H1 (cell line): ENCODE measurements around the gene PLAC1. TPM values are rescaled to one million over a fixed set of nuclear protein-coding genes. Genes with fewer than 3 reads are reported as not detected.

Experiments
- polyA plus RNA-seq, 7 experiments: library from polyadenylated mRNA; depleted of rRNA in 3 of 7; stranded (reverse) in 5 of 7; unstranded in 2 of 7; fragments of >200 nt in 5 of 7; fragments of 200-250 nt in 2 of 7; gene quantifications; 1 replicate in 5 of 7; 2 replicates in 1 of 7; 4 replicates in 1 of 7; pipeline versions ENCODE4 v1.2.1 to v1.2.3, GENCODE V29; 2011 to 2013; ENCODE audit warnings: missing spikeins in 2 of 7, mixed read lengths in 2 of 7
- total RNA-seq: library from RNA; stranded (reverse); fragmentation: NEBNext Ultra II Directional; extraction: Animal tissue kit (Norgen Biotek cat#: 25700); gene quantifications from 2 replicates; pipeline ENCODE4 v1.2.1, GENCODE V29; 2021
- TF ChIP-seq, protein P1 (sequence below): fragments of 300-600 bp; sonication (generic); IDR thresholded peaks from 2 replicates; pipeline ENCODE4 v1.7.1; 2012; ENCODE audit warnings: low read length, moderate library complexity, mild to moderate bottlenecking, inconsistent platforms; ENCODE audit not compliant: insufficient replicate concordance

Gene PLAC1
- total and polyA plus RNA-seq, 2 of the 8 experiments (the other 6 are each of a cell fraction or from before 2014, with no cell fraction given), result 1.8 TPM; not detected in 1

DNA sequence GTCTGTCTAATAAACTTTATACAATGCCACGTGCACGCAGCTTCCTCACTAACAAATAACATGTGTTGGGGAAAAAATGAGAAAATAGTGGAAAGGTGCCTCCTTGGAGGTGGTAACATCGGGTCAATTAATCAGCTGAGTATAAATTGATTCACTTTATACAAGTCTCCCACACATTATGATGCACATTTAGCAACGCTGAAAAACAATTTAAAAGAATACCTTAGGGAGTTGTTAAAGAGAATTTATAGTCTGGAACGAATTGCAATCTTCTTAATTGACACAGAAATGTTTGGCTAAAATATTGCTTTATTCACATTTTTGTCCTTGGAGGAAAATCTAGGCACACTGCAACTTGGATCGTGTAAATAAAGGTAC is 114.1 kb downstream of the PLAC1 start (continued):
- TF ChIP-seq, protein P1, sequence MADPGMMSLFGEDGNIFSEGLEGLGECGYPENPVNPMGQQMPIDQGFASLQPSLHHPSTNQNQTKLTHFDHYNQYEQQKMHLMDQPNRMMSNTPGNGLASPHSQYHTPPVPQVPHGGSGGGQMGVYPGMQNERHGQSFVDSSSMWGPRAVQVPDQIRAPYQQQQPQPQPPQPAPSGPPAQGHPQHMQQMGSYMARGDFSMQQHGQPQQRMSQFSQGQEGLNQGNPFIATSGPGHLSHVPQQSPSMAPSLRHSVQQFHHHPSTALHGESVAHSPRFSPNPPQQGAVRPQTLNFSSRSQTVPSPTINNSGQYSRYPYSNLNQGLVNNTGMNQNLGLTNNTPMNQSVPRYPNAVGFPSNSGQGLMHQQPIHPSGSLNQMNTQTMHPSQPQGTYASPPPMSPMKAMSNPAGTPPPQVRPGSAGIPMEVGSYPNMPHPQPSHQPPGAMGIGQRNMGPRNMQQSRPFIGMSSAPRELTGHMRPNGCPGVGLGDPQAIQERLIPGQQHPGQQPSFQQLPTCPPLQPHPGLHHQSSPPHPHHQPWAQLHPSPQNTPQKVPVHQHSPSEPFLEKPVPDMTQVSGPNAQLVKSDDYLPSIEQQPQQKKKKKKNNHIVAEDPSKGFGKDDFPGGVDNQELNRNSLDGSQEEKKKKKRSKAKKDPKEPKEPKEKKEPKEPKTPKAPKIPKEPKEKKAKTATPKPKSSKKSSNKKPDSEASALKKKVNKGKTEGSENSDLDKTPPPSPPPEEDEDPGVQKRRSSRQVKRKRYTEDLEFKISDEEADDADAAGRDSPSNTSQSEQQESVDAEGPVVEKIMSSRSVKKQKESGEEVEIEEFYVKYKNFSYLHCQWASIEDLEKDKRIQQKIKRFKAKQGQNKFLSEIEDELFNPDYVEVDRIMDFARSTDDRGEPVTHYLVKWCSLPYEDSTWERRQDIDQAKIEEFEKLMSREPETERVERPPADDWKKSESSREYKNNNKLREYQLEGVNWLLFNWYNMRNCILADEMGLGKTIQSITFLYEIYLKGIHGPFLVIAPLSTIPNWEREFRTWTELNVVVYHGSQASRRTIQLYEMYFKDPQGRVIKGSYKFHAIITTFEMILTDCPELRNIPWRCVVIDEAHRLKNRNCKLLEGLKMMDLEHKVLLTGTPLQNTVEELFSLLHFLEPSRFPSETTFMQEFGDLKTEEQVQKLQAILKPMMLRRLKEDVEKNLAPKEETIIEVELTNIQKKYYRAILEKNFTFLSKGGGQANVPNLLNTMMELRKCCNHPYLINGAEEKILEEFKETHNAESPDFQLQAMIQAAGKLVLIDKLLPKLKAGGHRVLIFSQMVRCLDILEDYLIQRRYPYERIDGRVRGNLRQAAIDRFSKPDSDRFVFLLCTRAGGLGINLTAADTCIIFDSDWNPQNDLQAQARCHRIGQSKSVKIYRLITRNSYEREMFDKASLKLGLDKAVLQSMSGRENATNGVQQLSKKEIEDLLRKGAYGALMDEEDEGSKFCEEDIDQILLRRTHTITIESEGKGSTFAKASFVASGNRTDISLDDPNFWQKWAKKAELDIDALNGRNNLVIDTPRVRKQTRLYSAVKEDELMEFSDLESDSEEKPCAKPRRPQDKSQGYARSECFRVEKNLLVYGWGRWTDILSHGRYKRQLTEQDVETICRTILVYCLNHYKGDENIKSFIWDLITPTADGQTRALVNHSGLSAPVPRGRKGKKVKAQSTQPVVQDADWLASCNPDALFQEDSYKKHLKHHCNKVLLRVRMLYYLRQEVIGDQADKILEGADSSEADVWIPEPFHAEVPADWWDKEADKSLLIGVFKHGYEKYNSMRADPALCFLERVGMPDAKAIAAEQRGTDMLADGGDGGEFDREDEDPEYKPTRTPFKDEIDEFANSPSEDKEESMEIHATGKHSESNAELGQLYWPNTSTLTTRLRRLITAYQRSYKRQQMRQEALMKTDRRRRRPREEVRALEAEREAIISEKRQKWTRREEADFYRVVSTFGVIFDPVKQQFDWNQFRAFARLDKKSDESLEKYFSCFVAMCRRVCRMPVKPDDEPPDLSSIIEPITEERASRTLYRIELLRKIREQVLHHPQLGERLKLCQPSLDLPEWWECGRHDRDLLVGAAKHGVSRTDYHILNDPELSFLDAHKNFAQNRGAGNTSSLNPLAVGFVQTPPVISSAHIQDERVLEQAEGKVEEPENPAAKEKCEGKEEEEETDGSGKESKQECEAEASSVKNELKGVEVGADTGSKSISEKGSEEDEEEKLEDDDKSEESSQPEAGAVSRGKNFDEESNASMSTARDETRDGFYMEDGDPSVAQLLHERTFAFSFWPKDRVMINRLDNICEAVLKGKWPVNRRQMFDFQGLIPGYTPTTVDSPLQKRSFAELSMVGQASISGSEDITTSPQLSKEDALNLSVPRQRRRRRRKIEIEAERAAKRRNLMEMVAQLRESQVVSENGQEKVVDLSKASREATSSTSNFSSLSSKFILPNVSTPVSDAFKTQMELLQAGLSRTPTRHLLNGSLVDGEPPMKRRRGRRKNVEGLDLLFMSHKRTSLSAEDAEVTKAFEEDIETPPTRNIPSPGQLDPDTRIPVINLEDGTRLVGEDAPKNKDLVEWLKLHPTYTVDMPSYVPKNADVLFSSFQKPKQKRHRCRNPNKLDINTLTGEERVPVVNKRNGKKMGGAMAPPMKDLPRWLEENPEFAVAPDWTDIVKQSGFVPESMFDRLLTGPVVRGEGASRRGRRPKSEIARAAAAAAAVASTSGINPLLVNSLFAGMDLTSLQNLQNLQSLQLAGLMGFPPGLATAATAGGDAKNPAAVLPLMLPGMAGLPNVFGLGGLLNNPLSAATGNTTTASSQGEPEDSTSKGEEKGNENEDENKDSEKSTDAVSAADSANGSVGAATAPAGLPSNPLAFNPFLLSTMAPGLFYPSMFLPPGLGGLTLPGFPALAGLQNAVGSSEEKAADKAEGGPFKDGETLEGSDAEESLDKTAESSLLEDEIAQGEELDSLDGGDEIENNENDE, result no peak
